Neural cell (in vitro differentiated cells): ENCODE data around the gene DRAM2.

ENCODE experiments used
- CTCF ChIP-seq: fragments of 450-650 bp; IDR thresholded peaks from 2 replicates; pipeline ENCODE4 v1.5.1; 2014; ENCODE audit warnings: antibody characterized with exemption, mild to moderate bottlenecking, moderate library complexity; ENCODE audit not compliant: poor library complexity, severe bottlenecking
- EZH2 ChIP-seq: fragments of 200-600, 300-800 bp; shearing (Covaris generic), sonication (generic); IDR thresholded peaks from 2 replicates; pipeline ENCODE4 v1.6.1; 2014; ENCODE audit warnings: antibody characterized with exemption, low read length, borderline replicate concordance, mild to moderate bottlenecking; ENCODE audit not compliant: insufficient read depth, poor library complexity, severe bottlenecking
- SMC3 ChIP-seq: fragments of 450-650 bp; conservative IDR thresholded peaks from 2 replicates; pipeline ENCODE4 v1.6.1; 2014; ENCODE audit warnings: antibody characterized with exemption, mild to moderate bottlenecking, moderate library complexity; ENCODE audit not compliant: poor library complexity

- TF ChIP-seq CTCF, result no peak
- no peak for TF ChIP-seq EZH2
- TF ChIP-seq SMC3, result no peak
These were observed 8.5 kb upstream of the DRAM2 start for GRCh38 chr1:111148376-111148881.
